Osteocyte (in vitro differentiated cells): ENCODE results near the gene GRIK2. TPM values are rescaled to one million over a fixed set of nuclear protein-coding genes. Genes with fewer than 3 reads are reported as not detected.
A peak's percentile ranks its signal among the peaks of the same experiment; 100 is the strongest.

ENCODE experiments used
- DNase-seq: peaks from one replicate; pipeline ENCODE4 v3.0.0; 2021; ENCODE audit warnings: mixed read lengths; ENCODE audit not compliant: unreplicated experiment; ENCODE audit errors: extremely low spot score
- H3K27ac Mint-ChIP-seq: one replicate; pipeline ENCODE4 v1.8.0; 2021; ENCODE audit warnings: mild to moderate bottlenecking, mixed read lengths; ENCODE audit not compliant: unreplicated experiment
- H3K27me3 Mint-ChIP-seq: one replicate; pipeline ENCODE4 v1.8.0; 2021; ENCODE audit warnings: mixed read lengths; ENCODE audit not compliant: unreplicated experiment
- H3K36me3 Mint-ChIP-seq: one replicate; pipeline ENCODE4 v1.8.0; 2021; ENCODE audit warnings: mixed read lengths; ENCODE audit not compliant: unreplicated experiment
- H3K4me1 Mint-ChIP-seq: one replicate; pipeline ENCODE4 v1.8.0; 2021; ENCODE audit warnings: mixed read lengths; ENCODE audit not compliant: unreplicated experiment
- H3K4me3 Mint-ChIP-seq: one replicate; pipeline ENCODE4 v1.8.0; 2021; ENCODE audit warnings: mild to moderate bottlenecking, moderate library complexity, mixed read lengths; ENCODE audit not compliant: unreplicated experiment
- H3K9me3 Mint-ChIP-seq: one replicate; pipeline ENCODE4 v1.8.0; 2021; ENCODE audit warnings: mixed read lengths; ENCODE audit not compliant: unreplicated experiment
- total RNA-seq: library from RNA; stranded (reverse); gene quantifications from 2 replicates; pipeline ENCODE4 v1.2.1, GENCODE V29; 2021
- TF ChIP-seq, protein P1 (sequence below): fragments of 200-600 bp; sonication (generic); IDR thresholded peaks from 2 replicates; pipeline ENCODE4 v1.5.0; 2021; ENCODE audit warnings: antibody characterized with exemption, mild to moderate bottlenecking, moderate library complexity

The GRIK2 gene
- total RNA-seq, 1 donor from 2014 or later: 7.1 TPM

DNA sequence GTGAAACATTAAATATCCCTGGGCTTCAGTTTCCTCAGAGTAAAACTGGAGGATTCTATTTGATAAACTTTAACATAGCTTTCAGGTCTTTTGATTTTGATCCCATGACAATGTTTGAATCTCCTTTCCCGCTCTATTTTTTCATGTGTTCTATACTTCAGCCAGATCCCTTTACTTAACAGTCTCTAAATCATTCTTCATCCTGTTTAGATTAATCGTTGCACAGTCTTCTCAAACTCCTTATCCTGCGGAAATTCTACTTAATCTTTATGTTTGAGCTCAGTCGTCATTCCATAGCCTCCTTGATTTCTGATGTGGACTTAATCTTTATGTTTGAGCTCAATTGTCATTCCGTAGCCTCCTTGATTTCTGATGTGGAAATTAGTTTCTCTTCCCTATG lies 57.4 kb downstream of the GRIK2 start:
- Mint-ChIP-seq H3K4me3 (no peak overlapping the region), H3K9me3 (no peaks in the 10 kb centered on the region), H3K4me1 (peaks cover 9% of the 10 kb centered on the region), H3K27ac (no peak overlapping the region), H3K36me3 (no peaks in the 10 kb centered on the region), H3K27me3 (no peaks in the 10 kb centered on the region)
- no peak for DNase-seq
- TF ChIP-seq, protein P1, sequence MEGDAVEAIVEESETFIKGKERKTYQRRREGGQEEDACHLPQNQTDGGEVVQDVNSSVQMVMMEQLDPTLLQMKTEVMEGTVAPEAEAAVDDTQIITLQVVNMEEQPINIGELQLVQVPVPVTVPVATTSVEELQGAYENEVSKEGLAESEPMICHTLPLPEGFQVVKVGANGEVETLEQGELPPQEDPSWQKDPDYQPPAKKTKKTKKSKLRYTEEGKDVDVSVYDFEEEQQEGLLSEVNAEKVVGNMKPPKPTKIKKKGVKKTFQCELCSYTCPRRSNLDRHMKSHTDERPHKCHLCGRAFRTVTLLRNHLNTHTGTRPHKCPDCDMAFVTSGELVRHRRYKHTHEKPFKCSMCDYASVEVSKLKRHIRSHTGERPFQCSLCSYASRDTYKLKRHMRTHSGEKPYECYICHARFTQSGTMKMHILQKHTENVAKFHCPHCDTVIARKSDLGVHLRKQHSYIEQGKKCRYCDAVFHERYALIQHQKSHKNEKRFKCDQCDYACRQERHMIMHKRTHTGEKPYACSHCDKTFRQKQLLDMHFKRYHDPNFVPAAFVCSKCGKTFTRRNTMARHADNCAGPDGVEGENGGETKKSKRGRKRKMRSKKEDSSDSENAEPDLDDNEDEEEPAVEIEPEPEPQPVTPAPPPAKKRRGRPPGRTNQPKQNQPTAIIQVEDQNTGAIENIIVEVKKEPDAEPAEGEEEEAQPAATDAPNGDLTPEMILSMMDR: no peak

DNA sequence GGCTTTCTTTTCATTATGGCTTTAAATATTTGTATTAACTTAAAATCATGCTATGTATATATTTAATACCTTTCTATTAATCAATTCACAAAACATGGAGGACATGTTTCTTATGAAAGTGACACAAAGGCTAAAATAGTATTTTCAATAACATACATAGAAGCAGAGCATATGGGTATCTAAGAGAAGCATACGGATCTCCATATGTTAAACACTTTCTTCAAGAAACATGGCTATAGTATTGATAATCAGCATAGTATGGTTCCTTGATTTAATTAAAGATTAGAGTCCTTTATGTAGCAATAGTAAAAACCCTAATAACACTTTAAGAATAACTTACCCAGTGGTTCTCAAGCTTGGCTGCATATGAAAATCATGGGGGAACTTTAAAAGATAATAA lies 58.5 kb downstream of the GRIK2 start:
- DNase-seq: no peak
- Mint-ChIP-seq H3K36me3 (no peaks in the 10 kb centered on the region), H3K27ac (no peak overlapping the region), H3K4me1 (peaks cover 12% of the 10 kb centered on the region), H3K9me3 (no peaks in the 10 kb centered on the region), H3K27me3 (no peaks in the 10 kb centered on the region), H3K4me3 (no peak overlapping the region)
- TF ChIP-seq, protein P1: no peak

DNA sequence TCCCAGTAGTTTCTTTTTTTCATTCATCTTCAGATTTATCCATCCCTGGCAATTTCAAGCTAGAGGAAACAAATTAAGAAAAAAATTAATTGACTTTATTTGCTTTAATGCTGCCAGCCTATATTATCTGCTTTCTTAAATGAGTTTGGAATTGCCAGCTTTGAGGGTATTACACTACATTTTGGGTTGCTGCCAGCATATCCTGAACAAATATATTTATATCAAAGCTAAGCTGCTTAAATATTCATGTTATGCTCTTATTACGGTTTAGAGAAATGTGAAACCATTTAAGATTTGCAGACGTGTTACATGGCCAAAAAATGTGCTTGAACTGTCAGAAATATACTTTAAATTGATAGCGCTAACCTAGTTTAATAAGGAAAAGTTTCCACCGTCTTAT lies 59.7 kb downstream of the GRIK2 start:
- no peak for DNase-seq
- Mint-ChIP-seq H3K4me1 (peaks cover 19% of the 10 kb centered on the region), H3K27me3 (no peaks in the 10 kb centered on the region), H3K4me3 (no peak overlapping the region), H3K27ac (no peak overlapping the region), H3K36me3 (no peaks in the 10 kb centered on the region), H3K9me3 (no peaks in the 10 kb centered on the region)
- TF ChIP-seq, protein P1: no peak

DNA sequence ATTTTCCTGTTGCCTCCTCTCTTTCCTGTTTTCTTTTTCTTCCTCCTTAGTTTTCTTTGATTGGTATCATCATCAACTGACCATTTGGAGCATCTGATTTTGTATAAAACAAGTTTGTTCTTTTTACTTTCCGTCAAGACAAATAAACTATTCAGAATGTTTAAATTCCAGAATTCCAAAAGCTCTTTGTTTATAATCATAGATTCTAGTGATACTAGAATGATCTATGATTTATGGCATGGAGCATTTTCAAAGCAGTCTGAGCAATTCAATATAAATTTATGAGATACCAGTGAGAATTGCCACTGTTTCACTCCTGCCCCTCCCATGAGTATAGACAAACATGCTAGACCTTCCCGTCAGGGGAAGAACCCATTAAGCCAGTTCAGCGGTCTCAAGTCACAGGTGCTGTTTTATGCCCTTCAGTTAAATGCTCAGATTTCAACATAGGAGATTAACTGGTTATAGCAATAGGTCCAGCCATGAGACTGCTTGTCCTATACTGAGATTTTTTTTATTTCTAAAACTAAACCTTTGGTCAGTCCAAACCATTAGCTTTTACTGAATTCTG lies 60.7 kb downstream of the GRIK2 start:
- Mint-ChIP-seq H3K27me3 (no peaks in the 10 kb centered on the region), H3K4me3 (no peak overlapping the region), H3K27ac (no peak overlapping the region), H3K4me1 (peaks cover 29% of the 10 kb centered on the region), H3K9me3 (no peaks in the 10 kb centered on the region), H3K36me3 (no peaks in the 10 kb centered on the region)
- TF ChIP-seq, protein P1: no peak
- no peak for DNase-seq

DNA sequence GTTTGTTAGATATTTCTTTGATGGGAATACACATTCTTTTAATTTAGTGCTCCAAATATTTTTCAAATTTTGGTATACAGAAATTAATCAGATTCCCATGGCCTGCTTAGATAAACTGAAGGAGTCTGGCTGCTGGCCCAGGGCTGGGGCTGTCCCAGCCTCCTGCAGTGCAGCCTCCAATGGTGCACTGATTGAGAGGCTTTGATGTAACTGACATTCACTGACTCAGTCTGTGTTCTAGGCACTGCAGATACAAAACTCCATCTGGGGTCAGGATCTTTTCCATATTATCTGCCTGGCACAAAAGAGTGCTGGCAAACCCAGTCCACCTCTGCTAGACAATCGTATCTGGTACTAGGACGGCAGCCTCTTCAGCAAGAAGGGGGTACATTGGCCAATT lies 64.8 kb downstream of the GRIK2 start:
- Mint-ChIP-seq H3K27ac (peak overlapping the region; percentile 47), H3K27me3 (no peaks in the 10 kb centered on the region), H3K4me3 (no peak overlapping the region), H3K36me3 (no peaks in the 10 kb centered on the region), H3K4me1 (peaks cover 33% of the 10 kb centered on the region), H3K9me3 (no peaks in the 10 kb centered on the region)
- TF ChIP-seq, protein P1: no peak
- no peak for DNase-seq
